Activated effector memory CD4-positive, alpha-beta T cell treated with anti-CD3 and anti-CD28 coated beads, Interleukin-2, amount 50 U/mL, for 16 hours (primary cell): ENCODE results near the gene PEX14.

Source experiments
- DNase-seq: peaks from one replicate; pipeline ENCODE4 v3.0.0-alpha.2; 2020

The PEX14 gene

GRCh38 chr1:10673109-10673711, 198.5 kb downstream of the PEX14 start:
- no peak for DNase-seq

- no peak for DNase-seq
These were observed 199.5 kb downstream of the PEX14 start for GRCh38 chr1:10674222-10674621.

GRCh38 chr1:10674700-10675609, 200.2 kb downstream of the PEX14 start:
- no peak for DNase-seq

- DNase-seq, result no peak
These were observed 201.1 kb downstream of the PEX14 start for GRCh38 chr1:10675813-10676212.

GRCh38 chr1:10676963-10677362, 202.2 kb downstream of the PEX14 start:
- no peak for DNase-seq

GRCh38 chr1:10677491-10678391, 203.0 kb downstream of the PEX14 start:
- DNase-seq, result no peak

- DNase-seq, result no peak
These were observed 203.7 kb downstream of the PEX14 start for GRCh38 chr1:10678402-10678801.

GRCh38 chr1:10678852-10679251, 204.1 kb downstream of the PEX14 start:
- DNase-seq, result no peak

- DNase-seq, result no peak
These were observed 204.9 kb downstream of the PEX14 start for GRCh38 chr1:10679496-10680220.
